ENCODE results near the gene CD96. TPM values are rescaled to one million over a fixed set of nuclear protein-coding genes. Genes with fewer than 3 reads are reported as not detected.

Gene CD96
- total and polyA plus RNA-seq, 2 donors (not counting 3 experiments of a cell fraction or from before 2014, with no cell fraction given), result not detected

GRCh38 chr3:111604119-111604518 lies 62.1 kb downstream of the CD96 start:
- Histone ChIP-seq H3K9ac (replicated peaks; ENCODE audit: extremely low read depth, insufficient read depth, low read length) (no peak overlapping the region), H3K36me3 (ENCODE audit: control insufficient read depth in 2 of 2, extremely low read depth in 1 of 2, insufficient read depth in 2 of 2, low read length in 2 of 2) (no peaks in the 10 kb centered on the region), H3K4me2 (ENCODE audit: insufficient read depth, low read length) (no peak overlapping the region), H3K9me3 (replicated peaks; ENCODE audit: control insufficient read depth, insufficient read depth, low read length) (no peaks in the 10 kb centered on the region), H3K27me3 (ENCODE audit: control insufficient read depth in 2 of 2, insufficient read depth in 2 of 2, low read length in 2 of 2) (peaks cover 4 to 5% of the 10 kb centered on the region in 2 experiments), H4K20me1 (replicated peaks; ENCODE audit: control insufficient read depth, extremely low read depth, insufficient read depth, low read length) (no peaks in the 10 kb centered on the region), H3K27ac (ENCODE audit: insufficient read depth, low read depth, low read length) (no peak overlapping the region), H3K79me2 (ENCODE audit: control insufficient read depth, insufficient read depth, low read length) (no peaks in the 10 kb centered on the region), H2AFZ (ENCODE audit: low read depth, low read length) (no peak overlapping the region), H3K4me1 (ENCODE audit: control insufficient read depth, extremely low read depth, insufficient read depth, low read length) (no peaks in the 10 kb centered on the region), H3K4me3 (replicated peaks in 1 of 3; ENCODE audit: insufficient read depth in 1 of 3, low read depth in 1 of 3, low read length in 3 of 3) (no peak overlapping the region), H3K9me1 (replicated peaks; ENCODE audit: control insufficient read depth, extremely low read depth, insufficient read depth, low read length) (no peaks in the 10 kb centered on the region)
- FAIRE-seq (no peak), DNase-seq (ENCODE audit: low read depth, low spot score) (no peak)
- dilution Hi-C loops (cut with MboI; ENCODE audit: extremely low pct_ligation_motif_present, low sequenced_read_pairs) (no loop called here), intact Hi-C loops (cut with micrococcal nuclease) (no loop called here)
- no peak for TF ChIP-seq GATA2 (IDR thresholded peaks at IDR 0.05; ENCODE audit: insufficient read depth, insufficient read length, low read depth, low read length)
- no peak for TF ChIP-seq POLR2A (IDR thresholded peaks at IDR 0.05; ENCODE audit: low read depth, low read length)
- TF ChIP-seq MAX (IDR thresholded peaks at IDR 0.05; ENCODE audit: insufficient read depth, insufficient read length), result no peak
- TF ChIP-seq POLR2AphosphoS5 (IDR thresholded peaks at IDR 0.05; ENCODE audit: insufficient read depth, low read depth, low read length), result no peak
- TF ChIP-seq CTCF (IDR thresholded peaks at IDR 0.05; ENCODE audit: extremely low read depth in 1 of 2, insufficient read depth in 1 of 2, low read depth in 1 of 2, low read length in 2 of 2), result no peak
- TF ChIP-seq EZH2 (IDR thresholded peaks at IDR 0.05; ENCODE audit: borderline replicate concordance, low read depth, low read length, severe bottlenecking), result no peak
- no peak for TF ChIP-seq FOS (IDR thresholded peaks at IDR 0.05; ENCODE audit: borderline replicate concordance, insufficient read depth, low read length)
- TF ChIP-seq JUN (IDR thresholded peaks at IDR 0.05; ENCODE audit: borderline replicate concordance, insufficient read depth, insufficient read length, low read depth), result no peak
- TF ChIP-seq MYC (IDR thresholded peaks at IDR 0.05; ENCODE audit: low read depth, low read length), result no peak
- ChIA-PET CTCF (interaction anchor here (1.0 to 2.0 kb wide), 2 partner anchors 10 to 36 kb away, joined by 3 to 4 read pairs; no protein-coding TSS in a partner anchor), POLR2A (no interaction called here)
- no TSS peak for BruUV-seq (replicated peaks)

Data from endothelial cell of umbilical vein (primary cell).